ES-I3 (cell line): ENCODE measurements around the gene TBCD.
"Not testable (repeated sequence)": the region's sequence is repeated elsewhere in the genome, so short reads cannot be mapped to it uniquely, and the experiment has no call there.

Source experiments
- H3K36me3 ChIP-seq: 2 replicates; pipeline ENCODE4 v1.6.1; 2013; ENCODE audit warnings: mild to moderate bottlenecking, low read length, control low read depth, moderate library complexity; ENCODE audit not compliant: insufficient read depth
- H3K4me1 ChIP-seq: 2 replicates; pipeline ENCODE4 v1.6.1; 2013; ENCODE audit warnings: mild to moderate bottlenecking, control low read depth, low read length; ENCODE audit not compliant: insufficient read depth
- H3K9ac ChIP-seq: 2 replicates; pipeline ENCODE4 v1.6.1; 2013; ENCODE audit warnings: low read depth, mild to moderate bottlenecking, low read length, moderate library complexity
- H3K9me3 ChIP-seq: 2 replicates; pipeline ENCODE4 v1.6.1; 2013; ENCODE audit warnings: mild to moderate bottlenecking, low read length, moderate library complexity; ENCODE audit not compliant: control insufficient read depth, insufficient read depth

Gene TBCD

GRCh38 chr17:82961366-82962162 lies 209.7 kb downstream of the TBCD start:
- Histone ChIP-seq H3K9me3 (peaks cover under 1% of the 10 kb centered on the region; the same call in 1 of the 2 replicates), H3K9ac (no peak overlapping the region), H3K36me3 (no peaks in the 10 kb centered on the region; the same call in 1 of the 2 replicates), H3K4me1 (no peaks in the 10 kb centered on the region)

GRCh38 chr17:82962163-82962720 lies 210.4 kb downstream of the TBCD start:
- H3K9me3 ChIP-seq = no peaks in the 10 kb centered on the region
- no peaks in the 10 kb centered on the region for H3K4me1 ChIP-seq
- no peak overlapping the region for H3K9ac ChIP-seq
- no peaks in the 10 kb centered on the region; the same call in 1 of the 2 replicates for H3K36me3 ChIP-seq

GRCh38 chr17:82963104-82963950 lies 211.5 kb downstream of the TBCD start:
- Histone ChIP-seq H3K4me1 (no peaks in the 10 kb centered on the region), H3K9ac (peak overlapping the region; percentile 42; the same call in 1 of the 2 replicates), H3K9me3 (no peaks in the 10 kb centered on the region), H3K36me3 (no peaks in the 10 kb centered on the region; the same call in 1 of the 2 replicates)

GRCh38 chr17:82964451-82964850 lies 212.6 kb downstream of the TBCD start:
- H3K4me1 ChIP-seq, H3K9me3 ChIP-seq, H3K9ac ChIP-seq, H3K36me3 ChIP-seq: not testable (repeated sequence)

GRCh38 chr17:82964851-82965341 lies 213.0 kb downstream of the TBCD start:
- H3K9me3 ChIP-seq = no peaks in the 10 kb centered on the region
- H3K36me3 ChIP-seq = no peaks in the 10 kb centered on the region; the same call in 1 of the 2 replicates
- no peaks in the 10 kb centered on the region for H3K4me1 ChIP-seq
- no peak overlapping the region for H3K9ac ChIP-seq

GRCh38 chr17:82965371-82965770 lies 213.5 kb downstream of the TBCD start:
- Histone ChIP-seq H3K36me3 (no peaks in the 10 kb centered on the region; the same call in 1 of the 2 replicates), H3K9me3 (no peaks in the 10 kb centered on the region), H3K4me1 (no peaks in the 10 kb centered on the region), H3K9ac (no peak overlapping the region)

- Histone ChIP-seq H3K9me3 (no peaks in the 10 kb centered on the region), H3K9ac (no peak overlapping the region), H3K4me1 (no peaks in the 10 kb centered on the region), H3K36me3 (no peaks in the 10 kb centered on the region; the same call in 1 of the 2 replicates)
Observed at GRCh38 chr17:82966415-82966814, 214.6 kb downstream of the TBCD start.

- Histone ChIP-seq H3K9me3 (no peaks in the 10 kb centered on the region), H3K4me1 (no peaks in the 10 kb centered on the region), H3K36me3 (no peaks in the 10 kb centered on the region), H3K9ac (no peak overlapping the region)
Observed at GRCh38 chr17:82967268-82968032, 215.6 kb downstream of the TBCD start.

- not testable (repeated sequence) for H3K4me1 ChIP-seq
Observed at GRCh38 chr17:82968033-82968841, 216.4 kb downstream of the TBCD start.

GRCh38 chr17:82970067-82970466 lies 218.2 kb downstream of the TBCD start:
- H3K4me1 ChIP-seq = no peaks in the 10 kb centered on the region
- no peak overlapping the region for H3K9ac ChIP-seq
- H3K9me3 ChIP-seq = no peaks in the 10 kb centered on the region
- no peaks in the 10 kb centered on the region for H3K36me3 ChIP-seq

More at GRCh38 chr17:82968033-82968841, 216.4 kb downstream of the TBCD start:
- not testable (repeated sequence) for H3K36me3 ChIP-seq, H3K9ac ChIP-seq, H3K9me3 ChIP-seq

GRCh38 chr17:82970818-82971590 lies 219.1 kb downstream of the TBCD start:
- H3K9me3 ChIP-seq = no peaks in the 10 kb centered on the region
- H3K9ac ChIP-seq = no peak overlapping the region
- H3K4me1 ChIP-seq = no peaks in the 10 kb centered on the region
- no peaks in the 10 kb centered on the region for H3K36me3 ChIP-seq

- H3K4me1 ChIP-seq = no peaks in the 10 kb centered on the region
- H3K9ac ChIP-seq = no peak overlapping the region
- H3K36me3 ChIP-seq = no peaks in the 10 kb centered on the region
- H3K9me3 ChIP-seq = no peaks in the 10 kb centered on the region
Observed at GRCh38 chr17:82972836-82973372, 221.0 kb downstream of the TBCD start.
